GM12872 (cell line): ENCODE data around the gene CALU.

ENCODE experiments used
- CTCF ChIP-seq: IDR thresholded peaks from 3 replicates; pipeline ENCODE4 v1.5.1; 2011; ENCODE audit warnings: low read depth, mild to moderate bottlenecking, low read length, moderate library complexity; ENCODE audit not compliant: insufficient read depth

Gene CALU

DNA sequence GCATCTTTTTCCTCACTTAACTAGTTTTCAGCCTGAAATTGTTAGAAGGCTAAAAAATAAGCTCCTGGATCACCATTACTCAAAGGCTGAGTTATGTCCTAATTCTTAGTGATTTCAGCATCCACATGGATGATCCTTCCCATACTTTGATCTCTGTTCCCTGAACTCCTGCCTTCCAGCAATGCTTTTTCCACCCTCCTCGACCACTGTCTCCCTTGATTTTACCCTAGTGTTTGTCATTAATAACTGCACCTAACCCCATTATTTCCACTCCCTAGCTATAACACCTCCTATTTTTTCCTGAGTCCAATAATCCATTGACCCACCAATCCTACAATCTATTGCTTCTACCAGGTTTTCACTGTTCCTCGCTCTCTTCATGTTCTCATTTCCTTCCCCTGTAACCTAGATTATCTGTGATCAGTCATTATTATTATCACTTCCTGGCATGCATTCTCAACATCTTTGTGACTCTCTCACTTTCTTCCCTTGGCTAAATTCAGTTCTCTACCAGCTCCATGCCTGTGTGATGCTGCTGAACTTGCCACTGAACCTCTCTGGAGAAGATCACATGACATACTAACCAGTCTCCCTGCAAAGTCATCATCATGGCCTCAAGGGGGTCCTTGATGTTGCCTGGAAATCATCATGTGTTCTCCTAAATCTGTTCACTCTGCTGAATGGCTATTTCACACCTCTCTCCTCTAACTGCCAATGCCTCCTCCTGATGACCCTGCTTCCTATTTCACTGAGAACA is 6.5 kb upstream of the CALU start:
- no peak for TF ChIP-seq CTCF

- TF ChIP-seq CTCF = no peak
Measured at GRCh38 chr7:128733278-128733645, 5.9 kb upstream of the CALU start.

DNA sequence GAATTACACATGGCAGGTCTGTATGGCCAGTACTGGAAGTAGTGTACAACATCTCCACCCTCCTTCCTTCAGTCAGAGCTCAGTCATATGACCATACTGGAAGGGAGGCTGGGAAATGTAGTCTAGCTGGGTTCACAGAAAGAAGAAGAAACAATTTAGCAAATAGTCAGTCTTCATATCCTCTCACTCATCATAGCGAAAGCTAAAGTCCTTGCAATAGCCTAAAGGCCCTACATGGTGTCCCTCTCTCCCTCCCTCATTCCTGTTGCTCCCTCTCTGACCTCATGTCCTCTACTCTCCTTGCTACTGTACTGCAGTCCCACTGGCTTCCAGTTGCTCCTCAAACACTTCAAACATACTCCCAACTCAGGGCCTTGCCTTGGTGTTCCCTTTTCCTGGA is 4.3 kb upstream of the CALU start:
- no peak for TF ChIP-seq CTCF

DNA sequence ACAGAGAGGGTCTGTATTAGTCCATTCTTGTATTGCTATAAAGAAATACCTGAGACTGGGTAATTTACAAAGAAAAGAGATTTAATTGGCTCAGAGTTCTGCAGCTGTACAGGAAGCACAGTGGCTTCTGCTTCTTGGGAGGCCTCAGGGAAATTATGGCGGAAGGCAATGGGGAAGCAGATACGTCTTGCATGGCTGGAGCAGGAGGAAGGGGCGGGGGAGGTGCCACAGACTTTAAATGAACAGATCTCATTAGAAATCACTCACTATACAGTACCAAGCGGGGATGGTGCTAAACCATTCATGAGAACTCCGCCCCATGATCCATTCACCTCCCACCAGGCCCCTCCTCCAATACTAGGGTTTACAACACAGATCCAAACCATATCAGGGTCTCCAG is 3.7 kb upstream of the CALU start:
- TF ChIP-seq CTCF = no peak

DNA sequence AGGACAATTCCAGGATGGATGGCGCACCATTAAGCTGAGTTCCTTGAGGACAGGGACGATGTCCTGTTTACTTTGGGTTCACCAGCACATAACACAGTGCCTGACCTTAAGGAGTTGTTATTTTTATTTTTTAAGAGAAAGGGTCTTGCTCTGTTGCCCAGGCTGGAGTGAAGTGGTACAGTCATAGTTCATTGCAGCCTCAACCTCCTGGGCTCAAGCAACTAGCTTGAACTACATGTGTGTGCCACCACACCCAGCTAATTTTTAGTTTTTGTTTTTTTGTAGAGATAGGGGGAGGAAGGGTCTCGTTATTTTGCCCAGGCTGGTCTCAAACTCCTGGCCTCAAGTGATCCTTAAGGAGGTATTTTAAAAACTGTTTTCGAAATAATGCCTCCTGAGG is 1.7 kb upstream of the CALU start:
- no peak for TF ChIP-seq CTCF

- TF ChIP-seq CTCF = no peak
Measured at GRCh38 chr7:128737867-128738385, 1.2 kb upstream of the CALU start.

- TF ChIP-seq CTCF = no peak
Measured at GRCh38 chr7:128738570-128739047, 550 bp upstream of the CALU start.
